Activated naive CD8-positive, alpha-beta T cell treated with anti-CD3 and anti-CD28 coated beads, Interleukin-2, amount 50 U/mL, for 24 hours (primary cell): ENCODE data around the gene IGSF9B.

Experiments used
- ATAC-seq: fragments of 150-1000 bp; cut with Tn5 transposase; one replicate; pipeline ENCODE4 v1.10.0; 2021
- DNase-seq: peaks from one replicate; pipeline ENCODE4 v3.0.0; 2021
- H3K27ac Mint-ChIP-seq: one replicate; pipeline ENCODE4 v1.8.0; 2021; ENCODE audit warnings: mild to moderate bottlenecking, mixed read lengths
- H3K27me3 Mint-ChIP-seq: one replicate; pipeline ENCODE4 v1.8.0; 2021; ENCODE audit warnings: mixed read lengths
- H3K36me3 Mint-ChIP-seq: one replicate; pipeline ENCODE4 v1.8.0; 2021; ENCODE audit warnings: low read depth, mixed read lengths
- H3K4me1 Mint-ChIP-seq: one replicate; pipeline ENCODE4 v1.8.0; 2021; ENCODE audit warnings: mixed read lengths
- H3K4me3 Mint-ChIP-seq: one replicate; pipeline ENCODE4 v1.8.0; 2021; ENCODE audit warnings: mild to moderate bottlenecking, moderate library complexity, mixed read lengths
- H3K9me3 Mint-ChIP-seq: one replicate; pipeline ENCODE4 v1.8.0; 2021; ENCODE audit warnings: mixed read lengths

Gene IGSF9B

DNA sequence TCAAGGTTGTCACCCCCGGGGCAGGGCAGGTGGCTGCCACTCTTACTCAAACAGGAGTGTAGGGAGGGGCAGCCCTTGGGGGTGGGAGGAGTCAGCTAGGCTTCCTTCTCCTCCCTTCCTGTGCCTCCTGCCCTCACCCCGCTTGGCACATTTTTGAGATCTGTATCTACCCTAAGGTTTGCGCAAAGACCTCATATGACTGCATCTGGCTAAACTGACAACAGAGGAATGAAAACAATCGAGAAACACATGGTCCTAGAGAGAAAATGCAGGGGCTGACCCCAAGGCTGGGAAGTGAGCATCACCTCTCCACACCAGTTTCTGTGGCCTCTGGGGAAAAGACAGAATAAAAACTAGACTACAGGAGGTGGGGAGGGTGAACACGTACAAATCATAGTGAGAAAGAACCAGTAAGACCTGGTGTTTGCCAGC lies 28.1 kb downstream of the IGSF9B start:
- H3K27me3 Mint-ChIP-seq = no peaks in the 10 kb centered on the region
- peaks cover 40% of the 10 kb centered on the region for H3K4me1 Mint-ChIP-seq
- H3K4me3 Mint-ChIP-seq = peak overlapping the region; percentile 22
- DNase-seq = peak; percentile 74
- no peaks in the 10 kb centered on the region for H3K9me3 Mint-ChIP-seq
- ATAC-seq = peak; percentile 88
- H3K36me3 Mint-ChIP-seq = peaks cover 20% of the 10 kb centered on the region
- H3K27ac Mint-ChIP-seq = peak overlapping the region; percentile 85

DNA sequence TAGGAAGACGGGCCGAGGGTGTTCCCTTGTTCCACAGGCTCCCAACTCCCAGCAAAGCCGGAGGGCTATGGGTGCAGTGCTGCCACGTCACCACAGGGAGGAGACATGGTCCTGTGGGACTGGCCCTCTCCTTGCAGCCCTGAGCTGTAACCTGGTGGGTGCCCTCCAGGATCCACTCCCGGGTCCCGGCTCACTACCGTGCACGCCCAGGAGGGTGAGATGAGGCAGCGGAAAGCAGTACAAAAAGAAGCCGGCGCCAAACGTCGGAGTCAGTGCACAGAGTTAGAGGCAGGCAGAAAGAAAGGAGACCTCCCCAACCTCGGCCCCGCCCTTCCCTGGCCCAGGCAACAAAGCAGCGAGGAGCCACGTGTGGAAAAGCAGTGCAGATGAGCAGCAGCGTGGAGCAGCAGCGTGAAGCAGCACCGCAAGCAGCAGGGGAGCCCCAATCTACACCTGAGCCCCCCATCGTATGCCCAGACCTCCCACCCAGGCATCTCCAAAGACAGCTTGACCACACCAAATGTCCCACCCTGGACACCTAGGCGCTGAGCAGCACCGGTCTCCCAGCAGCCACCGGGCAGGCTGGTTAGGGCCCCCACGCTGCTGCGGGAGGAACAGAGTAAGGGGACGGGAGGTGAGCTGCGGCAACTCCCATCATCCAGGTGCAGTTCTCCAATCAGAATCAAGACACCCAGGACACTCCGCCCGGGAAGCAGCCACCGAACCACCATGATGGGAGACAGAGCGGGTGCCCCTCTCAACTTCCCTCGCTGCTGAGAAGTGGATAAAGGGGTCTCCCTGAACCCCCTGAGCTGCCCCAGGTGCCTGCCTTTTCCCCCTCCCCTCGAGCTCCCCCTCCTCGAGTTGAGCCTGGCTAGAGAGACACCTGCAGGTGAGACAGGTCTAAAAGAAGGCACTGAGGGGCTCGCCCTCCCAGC lies 28.8 kb downstream of the IGSF9B start:
- DNase-seq (peak; percentile 66), ATAC-seq (peak; percentile 53)
- peaks cover 25% of the 10 kb centered on the region for H3K36me3 Mint-ChIP-seq

GRCh38 chr11:133926466-133927246 lies 30.1 kb downstream of the IGSF9B start:
- Mint-ChIP-seq H3K36me3 (peaks cover 33% of the 10 kb centered on the region), H3K4me3 (no peak overlapping the region), H3K4me1 (peaks cover 40% of the 10 kb centered on the region), H3K27ac (no peak overlapping the region), H3K27me3 (no peaks in the 10 kb centered on the region), H3K9me3 (no peaks in the 10 kb centered on the region)
- DNase-seq (no peak), ATAC-seq (no peak)

More for the DNA sequence above, 28.8 kb downstream of the IGSF9B start:
- H3K27me3 Mint-ChIP-seq = no peaks in the 10 kb centered on the region
- peak overlapping the region; percentile 85 for H3K27ac Mint-ChIP-seq
- H3K4me3 Mint-ChIP-seq = peak overlapping the region; percentile 61
- H3K4me1 Mint-ChIP-seq = peaks cover 40% of the 10 kb centered on the region
- no peaks in the 10 kb centered on the region for H3K9me3 Mint-ChIP-seq

DNA sequence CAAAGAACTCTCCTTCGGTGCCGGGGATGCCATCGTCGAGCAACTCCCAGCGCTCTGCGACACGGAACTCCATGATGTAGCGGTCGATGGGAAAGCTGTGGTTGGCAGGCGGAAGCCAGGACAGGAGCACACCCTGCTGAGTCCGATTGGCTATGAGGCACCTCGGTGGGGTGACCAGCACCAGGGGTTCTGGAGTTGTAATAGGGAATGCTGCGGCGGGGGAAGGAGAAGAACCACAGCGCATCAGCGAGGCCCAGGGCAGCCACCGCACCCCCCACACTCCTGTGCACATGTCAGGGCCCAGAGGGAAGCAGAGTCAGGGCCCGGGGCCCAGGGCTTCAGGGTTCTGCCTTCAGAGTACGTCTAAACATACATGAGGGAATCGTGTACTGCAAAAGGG lies 31.0 kb downstream of the IGSF9B start:
- Mint-ChIP-seq H3K36me3 (peaks cover 34% of the 10 kb centered on the region), H3K9me3 (no peaks in the 10 kb centered on the region), H3K4me3 (no peak overlapping the region), H3K27ac (no peak overlapping the region), H3K4me1 (peaks cover 40% of the 10 kb centered on the region), H3K27me3 (no peaks in the 10 kb centered on the region)
- DNase-seq = no peak
- no peak for ATAC-seq

DNA sequence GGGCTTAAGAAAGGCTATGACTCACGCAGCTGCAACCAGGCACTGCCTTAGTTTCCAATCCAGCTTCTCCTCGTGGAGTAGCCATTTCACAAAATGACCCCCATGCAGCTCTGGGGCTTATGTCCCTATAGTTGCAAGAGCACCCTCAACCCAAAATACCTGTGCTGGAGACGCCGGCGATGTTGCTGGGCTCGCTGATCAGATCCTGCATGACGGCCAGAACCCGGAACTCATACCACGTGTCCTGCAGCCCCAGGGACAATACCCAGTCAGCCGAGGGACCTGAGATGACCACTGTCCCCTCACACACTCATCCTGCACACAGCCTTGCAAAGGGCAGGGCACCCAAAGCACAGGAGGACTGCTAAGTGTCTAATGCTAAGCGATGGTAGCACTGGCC lies 32.1 kb downstream of the IGSF9B start:
- Mint-ChIP-seq H3K4me1 (peaks cover 34% of the 10 kb centered on the region), H3K9me3 (no peaks in the 10 kb centered on the region), H3K27ac (no peak overlapping the region), H3K36me3 (peaks cover 29% of the 10 kb centered on the region), H3K27me3 (no peaks in the 10 kb centered on the region), H3K4me3 (no peak overlapping the region)
- no peak for ATAC-seq
- no peak for DNase-seq

GRCh38 chr11:133922078-133922870 lies 34.5 kb downstream of the IGSF9B start:
- Mint-ChIP-seq H3K27me3 (no peaks in the 10 kb centered on the region), H3K27ac (no peak overlapping the region), H3K9me3 (no peaks in the 10 kb centered on the region), H3K36me3 (peaks cover 27% of the 10 kb centered on the region), H3K4me3 (no peak overlapping the region), H3K4me1 (peaks cover 11% of the 10 kb centered on the region)
- DNase-seq = no peak
- ATAC-seq = no peak

GRCh38 chr11:133921513-133921912 lies 35.3 kb downstream of the IGSF9B start:
- Mint-ChIP-seq H3K36me3 (peaks cover 27% of the 10 kb centered on the region), H3K4me3 (no peak overlapping the region), H3K9me3 (no peaks in the 10 kb centered on the region)

GRCh38 chr11:133921026-133921425 lies 35.7 kb downstream of the IGSF9B start:
- Mint-ChIP-seq H3K9me3 (no peaks in the 10 kb centered on the region), H3K4me1 (peaks cover 11% of the 10 kb centered on the region), H3K36me3 (peaks cover 26% of the 10 kb centered on the region), H3K27me3 (no peaks in the 10 kb centered on the region), H3K4me3 (no peak overlapping the region), H3K27ac (no peak overlapping the region)
- ATAC-seq = no peak
- no peak for DNase-seq

More at GRCh38 chr11:133921513-133921912, 35.3 kb downstream of the IGSF9B start:
- Mint-ChIP-seq H3K27ac (no peak overlapping the region), H3K27me3 (no peaks in the 10 kb centered on the region), H3K4me1 (peaks cover 11% of the 10 kb centered on the region)
- ATAC-seq = no peak
- no peak for DNase-seq

DNA sequence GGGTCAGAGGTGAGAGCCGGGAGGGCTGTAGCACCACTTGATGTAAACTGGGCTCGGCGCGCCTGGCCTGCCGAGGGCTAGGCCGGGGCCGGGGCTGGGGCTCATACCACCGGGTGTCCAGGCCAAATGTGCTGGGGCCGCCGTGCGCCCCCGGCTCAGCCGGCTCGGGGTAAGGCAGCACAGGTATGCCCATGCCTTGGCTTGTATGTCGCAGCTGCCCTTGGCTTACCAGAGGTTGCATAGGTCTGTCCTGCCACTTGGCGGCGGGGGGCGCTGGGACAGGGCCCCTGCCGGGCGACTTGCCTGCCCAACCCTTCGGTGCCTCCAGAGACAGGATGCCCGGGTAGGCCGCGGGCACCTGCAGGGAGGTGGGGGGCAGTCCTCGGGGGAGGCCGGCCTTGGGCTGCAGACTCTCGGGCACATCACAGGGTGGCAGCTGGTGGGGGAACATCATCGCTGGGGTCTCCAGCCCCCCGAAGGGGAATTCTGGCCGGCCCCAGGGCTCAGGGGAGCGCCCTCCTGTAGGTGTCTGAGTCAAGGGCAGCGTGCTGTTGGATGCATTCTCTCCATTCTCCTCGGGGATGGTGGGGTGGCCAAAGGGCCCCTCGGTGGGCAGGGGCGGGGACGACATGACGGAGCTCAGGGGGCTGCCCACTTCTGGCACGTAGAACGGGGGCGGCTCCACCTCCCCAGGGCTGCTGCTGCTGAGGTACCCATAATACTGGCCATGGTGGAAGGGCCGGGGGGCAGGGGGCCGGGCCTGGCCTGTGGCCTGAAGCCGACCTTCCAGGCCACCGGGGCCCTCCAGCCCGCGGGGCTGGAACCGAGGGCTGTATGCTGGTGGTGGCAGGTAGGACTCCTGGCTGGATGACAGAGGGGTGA lies 36.4 kb downstream of the IGSF9B start:
- peaks cover 23% of the 10 kb centered on the region for H3K36me3 Mint-ChIP-seq
- no peak overlapping the region for H3K27ac Mint-ChIP-seq
- H3K4me3 Mint-ChIP-seq = no peak overlapping the region
- no peaks in the 10 kb centered on the region for H3K9me3 Mint-ChIP-seq
- no peak for DNase-seq
- H3K4me1 Mint-ChIP-seq = peaks cover 11% of the 10 kb centered on the region
- no peaks in the 10 kb centered on the region for H3K27me3 Mint-ChIP-seq
- no peak for ATAC-seq

DNA sequence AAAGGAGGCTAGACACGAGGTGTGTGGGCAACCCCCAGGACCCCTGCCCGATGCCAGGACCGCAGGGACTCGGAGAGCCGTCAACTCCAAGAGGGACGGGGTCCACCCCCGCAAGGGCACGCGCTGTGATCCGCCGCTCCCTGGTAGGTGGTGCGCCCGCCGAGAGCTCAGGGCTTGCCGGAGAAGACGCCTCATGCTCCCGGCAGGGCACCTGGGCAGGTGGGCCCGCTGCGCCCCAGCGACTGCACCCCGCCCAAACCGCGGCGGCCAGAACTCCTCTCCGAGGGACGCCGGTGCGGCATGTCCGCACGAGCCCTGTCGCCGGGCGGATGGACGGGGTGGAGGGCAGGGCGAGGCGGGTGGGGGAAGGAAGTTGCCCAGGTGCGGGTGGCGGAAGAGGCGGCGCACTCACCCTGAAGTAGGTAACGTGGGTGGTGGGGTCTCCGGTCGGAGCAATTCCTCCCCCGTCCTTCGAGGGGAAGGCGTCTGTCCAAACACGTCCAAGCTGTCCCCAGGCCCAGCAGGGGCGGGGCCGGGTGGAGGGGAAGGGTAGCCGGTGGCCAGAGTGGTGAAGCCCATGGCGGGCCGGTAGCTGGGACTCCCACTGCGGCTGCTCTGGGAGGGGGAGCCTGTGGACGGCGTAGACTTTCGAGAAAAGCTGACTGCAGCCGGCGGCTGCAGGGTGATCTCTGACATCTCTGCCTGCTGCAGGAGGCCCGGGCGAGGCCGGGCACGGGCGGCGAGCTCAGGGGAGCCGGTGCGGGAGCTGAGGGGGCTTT lies 37.2 kb downstream of the IGSF9B start:
- H3K9me3 Mint-ChIP-seq = no peaks in the 10 kb centered on the region
- H3K4me3 Mint-ChIP-seq = no peak overlapping the region
- peaks cover 6% of the 10 kb centered on the region for H3K4me1 Mint-ChIP-seq
- no peak overlapping the region for H3K27ac Mint-ChIP-seq
- no peak for DNase-seq
- no peaks in the 10 kb centered on the region for H3K27me3 Mint-ChIP-seq
- H3K36me3 Mint-ChIP-seq = peaks cover 23% of the 10 kb centered on the region
- no peak for ATAC-seq

DNA sequence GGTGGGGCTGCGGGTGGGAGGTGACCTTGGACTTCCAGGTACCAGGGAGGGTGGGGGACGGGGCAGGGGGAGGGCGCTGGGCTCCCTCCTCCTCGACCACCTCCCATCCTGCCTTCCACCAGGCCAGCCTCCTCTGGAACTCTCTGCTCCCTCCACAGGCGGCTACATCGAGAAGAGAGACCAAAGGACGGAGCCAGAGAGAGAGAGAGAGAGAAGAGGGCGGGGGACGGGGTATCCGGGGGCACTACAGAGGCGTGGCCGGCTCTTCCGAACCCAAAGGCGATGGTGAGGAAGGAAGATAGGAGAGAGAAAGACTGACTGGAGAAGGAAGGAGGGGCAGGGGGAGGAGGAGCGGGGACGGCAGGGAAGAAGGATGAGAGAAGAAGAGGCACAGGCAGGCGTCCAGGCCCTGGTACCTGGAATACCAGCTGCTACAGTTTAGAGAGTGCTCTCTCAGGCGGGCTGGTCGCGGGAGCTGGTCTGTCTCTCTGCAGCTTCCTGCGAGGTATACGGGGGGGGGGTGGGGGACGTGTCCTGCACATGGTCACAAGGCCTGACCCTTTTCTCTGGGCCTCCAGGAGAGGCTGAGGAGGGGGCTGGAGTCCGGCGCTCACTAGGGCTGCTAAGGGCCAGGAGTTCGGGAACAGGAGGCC lies 38.0 kb downstream of the IGSF9B start:
- no peak for DNase-seq
- H3K27ac Mint-ChIP-seq = no peak overlapping the region
- no peaks in the 10 kb centered on the region for H3K4me1 Mint-ChIP-seq
- H3K27me3 Mint-ChIP-seq = no peaks in the 10 kb centered on the region
- H3K9me3 Mint-ChIP-seq = no peaks in the 10 kb centered on the region
- H3K36me3 Mint-ChIP-seq = peaks cover 17% of the 10 kb centered on the region
- no peak overlapping the region for H3K4me3 Mint-ChIP-seq
- peak; percentile 8 for ATAC-seq

GRCh38 chr11:133917921-133918607 lies 38.7 kb downstream of the IGSF9B start:
- ATAC-seq = peak; percentile 8
- Mint-ChIP-seq H3K4me3 (no peak overlapping the region), H3K27ac (no peak overlapping the region), H3K36me3 (peaks cover 13% of the 10 kb centered on the region), H3K4me1 (no peaks in the 10 kb centered on the region), H3K9me3 (no peaks in the 10 kb centered on the region), H3K27me3 (no peaks in the 10 kb centered on the region)
- DNase-seq = no peak
